Mucosa of gallbladder (tissue), 1 donor: ENCODE data around the gene ROR2. TPM values are rescaled to one million over a fixed set of nuclear protein-coding genes. Genes with fewer than 3 reads are reported as not detected.
"Not testable (repeated sequence)": the region's sequence is repeated elsewhere in the genome, so short reads cannot be mapped to it uniquely, and the experiment has no call there.

ENCODE experiments used
- DNase-seq: peaks from one replicate; pipeline ENCODE4 v3.0.0-alpha.2; 2020; ENCODE audit warnings: low spot score
- total RNA-seq: library from RNA; stranded (reverse); gene quantifications from one replicate; pipeline ENCODE4 v1.2.1, GENCODE V29; 2021
- donor health status: DM: no; HTN: no; CAD: no.

The ROR2 gene
- total RNA-seq, 1 donor from 2014 or later = 21.5 TPM

DNA sequence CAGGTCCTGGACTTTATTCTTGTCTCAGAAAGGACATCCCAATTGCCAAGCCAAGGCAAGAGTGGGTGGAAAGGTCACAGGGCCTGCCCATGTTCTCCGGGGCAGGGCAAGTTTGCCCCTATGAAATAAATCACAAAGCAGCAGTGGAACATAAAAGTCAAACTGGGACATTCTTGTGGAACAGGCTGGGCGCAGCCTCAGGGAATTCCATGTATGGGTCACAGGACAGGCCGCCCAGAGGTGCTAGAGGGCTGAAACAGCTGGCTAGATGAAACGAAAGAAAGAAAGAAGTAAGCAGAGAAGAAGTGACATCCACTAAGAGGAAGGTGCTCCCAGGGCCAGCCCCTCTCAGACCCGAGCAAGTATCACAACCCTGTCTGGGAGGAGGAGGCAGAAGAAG is 307.3 kb downstream of the ROR2 start:
- DNase-seq = no peak

DNA sequence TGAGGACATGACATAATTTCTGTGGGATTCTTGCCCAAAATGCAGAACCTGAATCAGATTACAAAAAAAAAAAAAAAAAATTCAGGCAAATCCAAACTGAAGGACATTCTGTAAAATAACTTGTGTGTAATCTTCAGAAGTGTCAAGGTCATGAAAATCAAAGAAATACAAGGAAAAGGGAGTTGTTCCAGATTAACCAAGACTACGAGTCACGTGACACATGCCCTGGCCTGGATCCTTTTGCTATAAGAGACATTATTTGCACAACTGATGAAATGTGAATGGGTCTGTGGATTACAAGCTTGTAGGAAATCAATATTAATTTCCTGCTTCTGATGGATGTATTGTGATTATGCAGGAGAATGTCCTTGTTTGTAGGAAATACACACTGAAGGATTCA is 309.6 kb downstream of the ROR2 start:
- no peak for DNase-seq

DNA sequence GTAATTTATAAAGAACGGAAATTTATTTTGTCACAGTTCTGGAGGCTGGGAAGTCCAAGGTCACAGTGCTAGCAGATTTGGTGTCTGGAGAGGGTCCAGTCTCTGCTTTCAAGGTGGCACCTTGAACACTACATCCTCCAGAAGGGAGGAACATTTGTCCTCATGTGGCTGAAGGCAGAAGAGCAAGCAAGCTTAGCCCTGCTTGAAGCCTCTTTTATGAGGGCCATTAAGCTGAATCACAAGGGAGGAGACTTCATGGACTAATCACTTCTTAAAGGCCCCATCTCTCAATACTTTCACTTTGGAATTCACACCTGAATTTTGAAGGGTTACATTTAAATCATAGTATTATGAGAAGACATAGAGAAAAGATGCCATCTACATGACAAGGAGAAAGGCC is 311.0 kb downstream of the ROR2 start:
- no peak for DNase-seq

DNA sequence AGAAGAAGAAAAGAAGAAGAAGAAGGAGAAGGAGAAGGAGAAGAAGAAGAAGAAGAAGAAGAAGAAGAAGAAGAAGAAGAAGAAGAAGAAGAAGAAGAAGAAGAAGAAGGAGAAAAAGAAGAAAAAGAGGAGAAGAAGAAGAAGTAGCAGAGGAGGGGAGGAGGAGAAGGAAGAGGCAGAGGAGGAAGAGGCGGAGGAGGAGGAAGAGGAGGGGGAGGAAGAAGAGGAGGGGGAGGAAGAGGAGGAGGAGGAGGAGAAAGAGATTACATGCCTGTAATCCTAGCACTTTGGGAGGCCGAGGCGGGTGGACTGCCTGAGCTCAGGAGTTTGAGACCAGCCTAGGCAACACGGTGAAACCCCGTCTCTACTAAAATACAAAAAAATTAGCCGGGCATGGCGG is 315.2 kb downstream of the ROR2 start:
- DNase-seq = not testable (repeated sequence)

DNA sequence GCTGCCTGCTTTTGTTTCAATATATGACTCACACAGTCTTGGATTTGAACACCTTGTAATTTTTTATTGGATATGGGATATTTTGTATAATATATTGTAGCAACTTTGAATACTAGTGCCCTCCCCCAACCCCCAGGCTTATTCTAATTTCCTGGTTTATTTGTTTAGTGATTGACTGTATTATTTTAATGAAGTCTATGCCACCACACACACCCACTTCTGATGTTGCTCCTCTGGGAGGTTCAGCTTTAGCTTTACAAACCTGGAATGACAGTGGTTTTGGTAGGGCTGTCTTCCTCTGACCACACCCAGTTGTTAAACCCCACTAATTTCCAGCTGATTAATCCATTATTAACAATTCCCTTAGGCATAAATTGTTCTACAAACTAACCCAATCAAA is 320.3 kb downstream of the ROR2 start:
- no peak for DNase-seq

DNA sequence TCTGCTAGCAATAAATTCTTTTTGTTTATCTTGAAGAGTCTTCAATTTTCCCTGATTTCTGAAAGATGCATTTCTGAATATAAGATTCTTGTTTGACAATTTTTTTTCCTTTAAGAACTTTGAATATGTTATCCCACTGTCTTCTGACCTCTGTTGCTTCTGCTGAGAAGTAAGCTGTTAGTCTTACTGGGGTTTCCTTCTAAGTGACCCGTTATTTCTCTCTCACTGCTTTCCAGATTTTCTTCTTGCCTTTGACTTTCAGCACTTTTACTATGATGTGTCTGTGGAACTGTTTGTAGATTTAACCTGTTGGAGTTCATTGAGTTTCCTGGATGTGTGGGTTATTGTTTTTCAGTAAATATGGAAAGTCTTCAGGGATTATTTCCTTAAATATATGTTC is 321.1 kb downstream of the ROR2 start:
- DNase-seq = no peak

DNA sequence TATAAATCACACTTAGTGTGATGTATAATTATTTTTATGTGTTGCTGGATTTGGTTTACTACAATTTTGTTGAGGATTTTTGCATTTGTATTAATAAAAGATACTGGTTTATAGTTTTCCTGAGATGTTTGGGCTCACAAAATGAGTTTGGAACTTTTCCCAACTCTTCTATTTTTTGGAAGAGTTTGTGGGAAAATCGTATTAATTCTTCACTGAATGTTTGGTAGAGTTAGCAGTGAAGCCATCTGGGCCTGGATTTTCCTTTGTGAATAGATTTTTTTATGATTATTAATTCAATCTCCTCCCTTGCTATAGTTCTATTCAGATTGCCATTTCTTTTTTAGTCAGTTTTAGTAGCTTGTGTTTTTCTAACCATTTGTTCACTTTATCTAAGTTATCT is 324.7 kb downstream of the ROR2 start:
- DNase-seq = no peak

DNA sequence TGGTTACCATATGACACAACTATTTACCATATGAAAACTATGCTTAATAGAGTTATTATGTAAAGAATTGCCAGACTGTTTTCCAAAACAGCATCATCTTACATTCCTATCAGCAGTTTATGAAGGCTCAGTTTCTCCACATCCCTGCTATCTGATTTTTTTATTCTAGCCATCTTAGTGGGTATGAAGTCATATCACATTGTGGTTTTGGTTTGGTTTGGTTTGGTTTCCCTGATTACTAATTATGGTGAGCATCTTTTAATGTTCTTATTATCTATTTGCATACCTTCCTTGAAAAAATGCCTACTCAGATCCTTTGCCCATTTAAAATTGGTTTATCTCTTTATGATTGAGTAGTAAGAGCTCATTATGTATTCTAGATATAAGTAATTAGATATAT is 327.0 kb downstream of the ROR2 start:
- DNase-seq = no peak

DNA sequence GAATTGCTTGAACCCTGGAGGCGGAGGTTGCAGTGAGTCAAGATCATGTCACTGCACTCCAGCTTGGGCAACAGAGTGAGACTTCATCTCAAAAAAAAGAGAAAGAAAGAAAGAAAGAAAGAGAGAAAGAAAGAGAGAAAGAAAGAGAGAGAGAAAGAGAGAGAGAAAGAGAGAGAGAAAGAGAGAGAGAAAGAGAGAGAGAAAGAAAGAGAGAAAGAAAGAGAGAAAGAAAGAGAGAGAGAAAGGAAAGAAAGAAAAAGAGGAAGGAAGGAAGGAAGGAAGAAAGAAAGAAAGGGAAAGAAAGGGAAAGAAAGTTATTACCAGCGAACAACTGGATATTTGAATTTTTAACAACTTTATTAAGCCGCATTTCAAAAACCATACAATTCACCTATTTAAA is 327.9 kb downstream of the ROR2 start:
- not testable (repeated sequence) for DNase-seq

DNA sequence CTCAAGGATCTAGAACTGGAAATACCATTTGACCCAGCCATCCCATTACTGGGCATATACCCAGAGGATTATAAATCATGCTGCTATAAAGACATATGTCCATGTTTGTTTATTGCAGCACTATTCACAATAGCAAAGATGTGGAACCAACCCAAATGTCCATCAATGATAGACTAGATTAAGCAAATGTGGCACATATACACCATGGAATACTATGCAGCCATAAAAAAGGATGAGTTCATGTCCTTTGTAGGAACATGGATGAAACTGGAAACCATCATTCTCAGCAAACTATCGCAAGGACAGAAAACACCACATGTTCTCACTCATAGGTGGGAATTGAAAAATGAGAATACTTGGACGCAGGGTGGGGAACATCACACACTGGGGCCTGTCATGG is 336.0 kb downstream of the ROR2 start:
- DNase-seq = not testable (repeated sequence)

DNA sequence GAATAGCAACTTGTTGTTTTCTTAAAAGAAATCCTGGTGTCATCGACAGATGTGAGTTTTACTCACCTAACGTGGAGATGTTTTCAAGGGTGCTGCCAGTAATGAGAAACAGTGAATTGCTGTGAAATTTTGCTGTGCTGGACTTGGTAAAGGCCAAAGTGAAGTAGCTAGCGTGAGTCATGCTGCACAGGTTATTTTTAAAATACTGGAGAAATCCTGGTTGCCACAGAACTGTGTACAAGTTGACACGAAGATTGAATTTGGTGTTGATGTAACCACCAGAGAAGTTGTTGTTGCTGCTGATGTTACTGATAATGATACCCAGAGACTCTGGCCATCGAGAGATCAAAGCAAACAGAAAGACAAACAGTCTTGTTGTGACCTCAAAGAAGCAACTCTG is 338.4 kb downstream of the ROR2 start:
- DNase-seq = no peak

DNA sequence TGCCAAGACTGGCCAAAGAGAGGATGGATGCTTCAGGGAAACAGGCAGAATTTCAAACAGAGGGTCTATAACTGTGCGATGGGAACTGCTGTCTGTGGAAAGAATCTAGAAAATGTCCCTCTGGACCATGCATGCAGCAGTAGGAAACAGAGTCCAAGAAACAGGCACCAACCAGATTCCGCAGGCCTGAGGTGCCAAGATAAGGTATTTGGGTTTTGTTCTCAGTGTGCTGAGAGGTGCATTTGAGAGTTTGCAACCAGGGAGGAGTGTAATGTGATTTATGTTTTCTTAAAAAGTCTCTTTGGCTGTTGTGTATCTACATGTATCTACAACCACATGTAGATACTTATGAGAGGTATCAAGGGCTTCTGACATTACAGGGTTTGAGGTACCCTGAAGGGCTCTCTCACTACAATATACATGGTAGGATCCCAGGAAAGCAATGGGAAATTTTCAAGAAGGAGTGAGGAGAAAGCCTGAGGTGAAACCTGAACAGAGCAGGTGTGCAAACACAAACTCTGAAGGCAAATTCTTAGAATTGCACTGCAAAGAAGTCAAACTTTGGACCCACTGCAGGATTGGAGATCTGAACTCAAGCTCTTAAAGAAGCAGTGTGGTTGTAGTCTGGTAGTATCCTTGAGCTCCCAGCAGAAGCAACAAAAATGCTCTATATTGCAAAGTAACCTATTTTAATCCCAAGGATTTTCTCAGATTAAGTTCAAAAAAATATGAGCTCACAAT is 343.6 kb downstream of the ROR2 start:
- no peak for DNase-seq

DNA sequence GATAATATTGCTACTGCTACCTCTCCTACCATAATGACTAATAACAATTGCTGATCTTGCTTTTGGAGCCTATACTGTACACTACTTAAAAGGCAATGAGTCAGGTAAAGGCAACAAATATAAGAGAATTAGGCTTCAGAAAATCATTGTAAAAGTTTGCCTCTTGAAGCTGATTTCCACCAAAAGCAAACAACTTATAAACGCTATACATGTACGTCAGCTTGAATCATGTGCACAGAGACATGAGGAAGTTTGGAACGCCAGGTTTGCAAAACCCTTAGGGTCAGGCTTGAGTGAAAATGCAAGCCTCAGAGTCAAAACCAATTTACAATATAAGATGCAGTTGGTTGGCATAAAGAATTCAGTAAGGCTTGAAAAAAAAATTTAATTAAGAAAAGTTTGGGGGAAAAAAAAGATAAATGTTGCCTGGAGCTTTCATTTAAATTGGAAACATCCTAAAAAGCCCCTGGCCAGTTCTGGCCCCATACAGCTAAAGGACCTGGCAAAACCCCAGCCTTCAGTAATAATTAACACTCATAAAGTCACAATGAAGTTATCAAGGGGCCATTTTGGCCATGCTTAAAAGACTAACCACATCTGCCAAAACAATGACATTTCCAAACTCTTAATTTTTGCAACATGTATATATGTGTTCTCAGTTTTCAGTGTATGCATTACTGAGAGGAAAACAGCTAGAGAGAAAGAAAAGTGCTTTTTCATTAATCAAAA is 345.4 kb downstream of the ROR2 start:
- DNase-seq = no peak

DNA sequence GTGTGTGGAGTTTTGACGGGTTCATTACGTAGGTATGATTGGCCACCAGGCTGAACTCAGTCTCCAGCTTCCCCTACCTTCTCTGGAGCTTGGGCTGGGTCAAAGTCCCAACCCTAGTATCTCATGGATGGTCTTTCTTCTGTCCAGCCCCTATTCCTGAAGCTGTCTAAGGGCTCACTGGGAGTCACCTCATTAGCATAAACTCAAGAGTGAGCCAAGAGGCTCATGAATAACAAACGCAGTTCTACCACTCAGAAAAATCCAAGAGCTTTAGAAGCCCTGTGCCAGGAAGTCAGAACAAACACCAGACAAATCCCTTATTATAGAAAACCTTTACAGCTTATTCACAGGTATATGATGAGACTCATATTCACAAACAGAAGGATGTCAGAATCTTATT is 346.1 kb downstream of the ROR2 start:
- DNase-seq = no peak

DNA sequence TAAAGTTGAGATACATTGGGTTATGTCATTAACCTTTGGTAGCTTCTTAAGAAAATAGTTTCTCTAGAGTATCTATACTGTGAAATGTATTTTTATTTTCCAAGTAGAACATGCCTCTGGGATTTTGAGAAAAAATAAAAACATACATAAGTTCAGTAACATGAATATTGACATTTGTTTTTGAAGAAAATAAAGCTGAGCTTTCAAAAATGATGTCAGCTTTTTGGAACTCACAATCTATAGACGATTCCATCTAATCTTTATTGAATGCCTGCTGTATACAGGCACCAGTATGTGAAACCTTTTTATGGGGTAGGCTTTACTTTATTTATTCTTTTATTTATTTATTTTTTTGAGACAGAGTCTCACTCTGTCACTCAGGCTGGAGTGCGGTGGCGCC is 350.5 kb downstream of the ROR2 start:
- DNase-seq = no peak

DNA sequence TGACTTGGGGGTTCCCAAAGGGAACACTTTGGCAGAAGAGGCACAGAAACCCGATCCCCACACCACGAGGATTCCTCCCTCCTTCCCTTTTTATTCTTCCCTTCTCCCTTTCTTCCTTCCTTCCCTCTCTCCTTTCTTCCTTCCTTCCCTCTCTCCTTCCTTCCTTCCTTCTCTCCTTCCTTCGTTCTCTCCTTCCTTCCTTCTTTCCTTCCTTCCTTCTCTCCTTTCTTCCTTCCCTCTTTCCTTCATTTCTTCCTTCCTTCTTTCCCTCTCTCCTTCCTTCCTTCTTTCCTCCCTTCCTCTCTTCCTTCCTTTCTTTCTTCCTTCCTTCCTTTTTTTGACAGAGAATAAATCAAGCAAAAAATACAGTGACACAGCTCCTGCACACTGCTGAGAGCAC is 358.4 kb downstream of the ROR2 start:
- no peak for DNase-seq

DNA sequence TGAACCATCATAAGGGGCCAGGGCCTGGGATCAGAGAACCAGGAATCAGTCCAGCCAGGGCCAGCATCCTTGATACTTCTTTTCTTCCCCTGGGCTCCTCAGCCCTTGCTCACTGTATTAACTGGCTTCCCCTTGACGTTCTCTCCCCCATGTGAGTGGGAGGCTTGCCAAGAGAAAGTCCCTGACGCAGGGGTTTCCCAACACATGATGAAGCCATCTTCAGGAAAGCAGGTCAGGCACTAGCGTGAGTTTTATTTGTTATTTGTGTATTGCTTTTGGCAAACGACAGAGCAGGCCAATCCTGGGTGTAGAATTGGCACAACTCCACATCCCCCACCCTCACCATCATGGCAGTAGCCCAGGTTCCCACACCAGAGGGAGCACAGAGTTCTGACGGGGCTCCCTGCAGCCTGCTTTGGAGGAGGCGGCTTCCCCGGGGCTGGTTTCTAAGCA is 360.9 kb downstream of the ROR2 start:
- peak; percentile 31 for DNase-seq

DNA sequence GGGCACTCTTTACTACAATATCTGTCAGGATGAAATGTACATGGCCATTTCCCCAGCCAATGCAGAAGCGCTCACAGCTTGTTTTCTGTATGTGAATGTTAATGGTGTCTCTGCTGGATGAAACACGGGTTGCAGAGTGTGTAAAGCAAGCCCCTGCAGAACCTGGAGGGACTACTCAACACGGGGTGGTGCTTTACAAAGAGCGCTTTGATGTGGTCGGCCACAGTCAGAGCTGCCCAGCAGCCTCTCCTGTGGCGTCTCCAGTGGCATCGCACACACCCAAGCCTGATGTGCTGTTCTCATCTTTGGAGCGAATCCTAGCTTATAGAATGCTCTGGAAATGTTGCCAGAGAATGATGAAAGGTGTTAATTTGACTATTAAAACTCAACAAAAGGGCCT is 363.7 kb downstream of the ROR2 start:
- no peak for DNase-seq

DNA sequence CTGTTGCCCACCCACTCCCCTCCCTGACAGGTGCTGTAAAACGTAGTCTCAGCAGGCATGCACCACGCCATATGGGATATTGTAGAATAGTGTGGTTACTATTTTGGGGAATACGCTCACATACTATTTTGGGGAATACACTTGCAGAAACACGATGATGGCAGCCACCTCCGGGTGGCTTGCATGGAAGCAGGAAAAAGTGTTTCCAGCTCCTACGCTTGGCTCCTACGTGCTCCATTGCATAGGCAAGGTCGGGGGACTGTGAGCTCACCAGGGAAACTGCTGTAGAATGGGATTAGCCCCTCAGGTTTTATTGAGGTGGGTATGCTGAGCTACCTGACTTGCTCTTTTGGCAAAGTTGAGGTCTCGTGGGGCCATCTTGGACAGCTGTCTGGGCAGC is 366.1 kb downstream of the ROR2 start:
- DNase-seq = no peak

DNA sequence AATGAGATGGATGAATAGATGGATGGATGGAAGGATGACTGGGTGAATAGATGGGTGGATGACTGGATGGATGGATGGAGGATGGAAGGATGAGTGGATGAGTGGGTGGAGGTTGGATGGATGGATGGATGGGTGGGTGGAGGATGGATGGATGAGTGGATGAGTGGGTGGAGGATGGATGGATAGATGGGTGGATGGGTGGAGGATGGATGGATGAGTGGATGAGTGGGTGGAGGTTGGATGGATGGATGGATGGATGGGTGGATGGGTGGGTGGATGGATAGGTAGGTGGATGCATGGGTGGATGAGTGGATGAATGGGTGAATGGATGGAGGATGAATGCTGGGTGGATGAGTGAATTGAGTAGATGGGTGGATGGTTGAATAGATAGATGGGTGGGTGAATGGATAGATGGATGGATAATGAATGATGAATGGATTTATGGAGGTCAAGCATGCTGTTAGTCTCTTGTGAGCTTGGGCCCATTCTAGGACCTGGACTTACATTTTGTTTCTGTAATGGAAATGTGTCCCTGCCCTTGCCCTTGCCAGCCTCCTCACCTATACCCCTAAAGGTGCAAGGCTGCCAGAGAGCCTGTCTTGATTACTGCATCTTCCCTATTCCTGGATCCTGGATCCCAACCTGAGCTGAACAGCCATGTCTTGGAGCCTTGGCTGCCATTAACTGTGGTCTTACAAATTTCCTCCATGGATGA is 366.7 kb downstream of the ROR2 start:
- no peak for DNase-seq

DNA sequence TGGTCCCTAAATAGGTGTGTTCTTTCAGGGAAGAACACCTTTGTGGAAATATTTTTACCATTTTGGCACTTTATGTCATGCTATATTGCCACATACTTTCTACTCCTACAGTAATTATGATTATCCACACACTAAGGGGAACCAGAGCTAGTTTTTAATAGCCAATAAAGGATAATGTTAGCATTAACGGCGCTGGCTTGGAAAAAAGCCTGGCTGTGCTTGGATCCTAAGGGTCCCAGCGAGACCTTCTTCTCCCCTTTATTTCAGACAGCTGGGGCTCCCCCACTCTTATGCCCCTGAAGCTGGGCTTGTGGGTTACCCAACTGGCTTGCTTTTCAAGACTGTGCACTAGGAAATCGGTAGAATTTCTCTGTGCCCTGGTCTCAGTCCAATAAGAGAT is 367.8 kb downstream of the ROR2 start:
- no peak for DNase-seq

DNA sequence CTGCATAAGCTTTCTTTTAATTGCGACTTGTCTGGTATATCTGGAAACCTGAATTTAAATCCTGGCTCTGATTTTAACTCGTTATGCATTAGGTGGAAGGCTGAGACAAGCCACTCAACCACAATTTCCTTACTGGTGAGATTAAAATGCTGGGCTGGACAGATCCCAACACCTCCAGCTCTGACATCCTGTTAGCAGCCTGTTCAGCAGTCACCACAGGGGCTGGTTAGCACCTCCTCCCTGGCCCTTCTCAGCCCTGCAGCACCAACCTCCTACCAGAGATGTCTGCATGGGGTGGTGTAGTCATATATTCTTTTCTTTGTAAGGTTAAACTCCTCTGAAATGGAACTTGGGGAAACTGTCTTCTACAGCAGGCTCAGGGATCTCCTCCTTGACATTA is 369.9 kb downstream of the ROR2 start:
- DNase-seq = no peak

DNA sequence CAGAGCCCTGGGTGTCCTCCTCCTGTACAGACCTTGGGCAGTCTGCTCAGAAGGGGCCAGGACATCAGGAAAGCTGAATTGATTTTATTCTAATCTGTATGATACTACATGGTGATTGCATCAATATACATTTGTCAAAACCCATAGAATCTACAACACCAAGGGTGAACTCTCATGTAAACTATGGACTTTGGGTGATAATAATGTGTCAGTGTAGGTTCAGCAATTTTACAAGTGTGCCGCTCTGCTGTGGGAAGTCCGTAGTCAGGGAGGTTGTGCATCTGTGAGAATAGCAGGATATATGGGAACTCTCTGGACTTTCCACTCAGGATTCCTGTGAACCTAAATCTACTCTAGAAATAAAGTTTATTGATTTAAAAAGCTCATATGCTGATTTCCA is 371.1 kb downstream of the ROR2 start:
- no peak for DNase-seq
